Upper lobe of left lung (tissue), 6 donors: ENCODE data around the gene PARK7. TPM values are rescaled to one million over a fixed set of nuclear protein-coding genes. Genes with fewer than 3 reads are reported as not detected.
A peak's percentile ranks its signal among the peaks of the same experiment; 100 is the strongest.

Experiments used
- ATAC-seq, 2 donors: fragments of 200-7000 bp; cut with Tn5 transposase; one replicate each; pipeline ENCODE4 v1.9.1; 2022; ENCODE audit warnings: mild to moderate bottlenecking in 2 of 2, moderate library complexity in 2 of 2; ENCODE audit not compliant: low FRiP score in 2 of 2
- DNase-seq, 2 donors: peaks; one replicate each; pipeline ENCODE4 v3.0.0-alpha.2; 2019 to 2020
- H3K27ac ChIP-seq, 4 donors: fragments of 200-600 bp; sonication (generic); one replicate each; pipeline ENCODE4 v1.5.1; 2016 to 2019
- H3K27me3 ChIP-seq, 4 donors: fragments of 200-600 bp; sonication (generic); one replicate each; pipeline ENCODE4 v1.5.1; 2017 to 2019
- H3K36me3 ChIP-seq, 4 donors: fragments of 200-600 bp; sonication (generic); one replicate each; pipeline ENCODE4 v1.5.1; 2016 to 2019
- H3K4me1 ChIP-seq, 4 donors: fragments of 200-600 bp; sonication (generic); one replicate each; pipeline ENCODE4 v1.5.1; 2018 to 2019
- H3K4me3 ChIP-seq, 4 donors: fragments of 200-600 bp; sonication (generic); one replicate each; pipeline ENCODE4 v1.5.1; 2017 to 2019; ENCODE audit warnings: mild to moderate bottlenecking in 2 of 4, moderate library complexity in 1 of 4
- H3K9me3 ChIP-seq, 4 donors: fragments of 200-600 bp; sonication (generic); one replicate each; pipeline ENCODE4 v1.5.1; 2018 to 2019
- CTCF ChIP-seq, 6 experiments: fragments of 450-650 bp in 4 of 6; fragments of 200-600 bp in 2 of 6; sonication (generic) in 2 of 6; IDR thresholded peaks; one replicate each; pipeline ENCODE4 v1.5.1; 2016 to 2019; ENCODE audit warnings: antibody characterized with exemption in 6 of 6
- EP300 ChIP-seq, 4 donors: sonication (generic); formaldehyde crosslinking; IDR thresholded peaks; one replicate each; pipeline ENCODE4 v1.5.1; 2017; ENCODE audit warnings: antibody characterized with exemption in 4 of 4, control low read depth in 2 of 4
- POLR2A ChIP-seq, 4 donors: fragments of 450-650 bp; IDR thresholded peaks; one replicate each; pipeline ENCODE4 v1.5.1; 2016 to 2017; ENCODE audit warnings: antibody characterized with exemption in 4 of 4, mild to moderate bottlenecking in 2 of 4
- POLR2AphosphoS5 ChIP-seq, 2 donors: sonication (generic); formaldehyde crosslinking; IDR thresholded peaks; one replicate each; pipeline ENCODE4 v1.5.1; 2017; ENCODE audit warnings: antibody characterized with exemption in 2 of 2
- WGBS, 2 donors: methylation state at CpG; one replicate each; pipeline ENCODE4 v1.1.5; 2017 to 2018; 5-methylcytosine and 5-hydroxymethylcytosine counted together
- total RNA-seq, 6 donors: library from RNA; depleted of rRNA in 4 of 6; stranded (reverse); fragments of >200 nt in 4 of 6; gene quantifications; one replicate each; pipeline versions ENCODE4 v1.1.0 to v1.2.1, GENCODE V29; 2016 to 2021
- donor health status: DM: no; HTN: no; CAD: no; lungs with moderate emphysema.
- donor health status: DM: no; HTN: yes; CAD: no; lungs with severe emphysema.

The PARK7 gene
- total RNA-seq, 6 donors from 2014 or later: 52.4 to 217 (median 130) TPM

- H3K4me3 ChIP-seq: peak overlapping the region in 1 of 4 donors; percentile 91
- peak overlapping the region in 3 of 4 donors; percentile 9 to 97 (median 25) for H3K27ac ChIP-seq
- H3K36me3 ChIP-seq: no peaks in the 10 kb centered on the region
- H3K4me1 ChIP-seq: peaks cover 37 to 75% (median 50%) of the 10 kb centered on the region in 4 donors
- DNase-seq (no peak), ATAC-seq (no peak)
- H3K9me3 ChIP-seq: no peaks in the 10 kb centered on the region
- no peak for TF ChIP-seq POLR2AphosphoS5 (IDR thresholded peaks at IDR 0.05)
- no peak for TF ChIP-seq POLR2A (IDR thresholded peaks at IDR 0.05)
- TF ChIP-seq CTCF (IDR thresholded peaks at IDR 0.05): no peak
- no peak for TF ChIP-seq EP300 (IDR thresholded peaks at IDR 0.05)
- no peaks in the 10 kb centered on the region for H3K27me3 ChIP-seq
- WGBS, 2 donors: 69 to 71% methylated on average over 6 of the region's 6 CpGs
Observed at GRCh38 chr1:8021676-8022266, 60.3 kb downstream of the PARK7 start.

GRCh38 chr1:8022395-8023286 lies 61.1 kb downstream of the PARK7 start:
- DNase-seq: no peak
- Histone ChIP-seq H3K9me3 (no peaks in the 10 kb centered on the region), H3K4me1 (peaks cover 28 to 76% (median 51%) of the 10 kb centered on the region in 4 donors), H3K27ac (peak overlapping the region; percentile 9 to 97 (median 27)), H3K27me3 (no peaks in the 10 kb centered on the region), H3K4me3 (peak overlapping the region in 3 of 4 donors; percentile 81 to 91 (median 86)), H3K36me3 (no peaks in the 10 kb centered on the region)
- WGBS, 2 donors: 63 to 74% methylated on average over 3 of the region's 3 CpGs
- ATAC-seq: no peak
- TF ChIP-seq POLR2A (IDR thresholded peaks at IDR 0.05) (peak in 1 of 4 donors; percentile 3), CTCF (IDR thresholded peaks at IDR 0.05) (no peak)

GRCh38 chr1:8023287-8023994 lies 61.9 kb downstream of the PARK7 start:
- no peaks in the 10 kb centered on the region for H3K27me3 ChIP-seq
- H3K27ac ChIP-seq: peak overlapping the region; percentile 9 to 97 (median 62)
- no peaks in the 10 kb centered on the region for H3K9me3 ChIP-seq
- 68 to 69% methylated on average over 10 of the region's 10 CpGs for WGBS, 2 donors
- DNase-seq (no peak), ATAC-seq (no peak)
- H3K4me3 ChIP-seq: peak overlapping the region in 3 of 4 donors; percentile 81 to 91 (median 86)
- TF ChIP-seq POLR2AphosphoS5 (IDR thresholded peaks at IDR 0.05) (no peak), POLR2A (IDR thresholded peaks at IDR 0.05) (peak in 1 of 4 donors; percentile 11), CTCF (IDR thresholded peaks at IDR 0.05) (no peak)
- H3K36me3 ChIP-seq: no peaks in the 10 kb centered on the region
- peaks cover 29 to 75% (median 54%) of the 10 kb centered on the region in 4 donors for H3K4me1 ChIP-seq

- no peak for DNase-seq
- Histone ChIP-seq H3K36me3 (no peaks in the 10 kb centered on the region), H3K4me1 (peaks cover 24 to 75% (median 52%) of the 10 kb centered on the region in 4 donors), H3K27ac (peak overlapping the region; percentile 9 to 97 (median 62)), H3K9me3 (no peaks in the 10 kb centered on the region), H3K4me3 (peak overlapping the region; percentile 9 to 91 (median 84)), H3K27me3 (no peaks in the 10 kb centered on the region)
- TF ChIP-seq POLR2AphosphoS5 (IDR thresholded peaks at IDR 0.05): no peak
- no peak for TF ChIP-seq CTCF (IDR thresholded peaks at IDR 0.05)
- no peak for TF ChIP-seq POLR2A (IDR thresholded peaks at IDR 0.05)
- TF ChIP-seq EP300 (IDR thresholded peaks at IDR 0.05): no peak
- 81 to 85% methylated on average over 1 of the region's 1 CpG for WGBS, 2 donors
- no peak for ATAC-seq
Observed at GRCh38 chr1:8023995-8024313, 62.4 kb downstream of the PARK7 start.
